Sigmoid colon (tissue), 7 donors: ENCODE results near the gene OSCP1. TPM values are rescaled to one million over a fixed set of nuclear protein-coding genes. Genes with fewer than 3 reads are reported as not detected.

Source experiments
- DNase-seq: peaks from one replicate; pipeline ENCODE4 v3.0.0-alpha.2; 2019
- H3K27ac ChIP-seq, 4 donors: fragments of 200-600 bp; sonication (generic); one replicate each; pipeline ENCODE4 v1.5.1; 2016 to 2019; ENCODE audit warnings: mild to moderate bottlenecking in 1 of 4
- H3K27me3 ChIP-seq, 3 donors: fragments of 200-600 bp; sonication (generic); one replicate each; pipeline ENCODE4 v1.5.1; 2019; ENCODE audit warnings: mild to moderate bottlenecking in 1 of 3
- H3K36me3 ChIP-seq, 4 donors: fragments of 200-600 bp; sonication (generic); one replicate each; pipeline ENCODE4 v1.5.1; 2016 to 2019
- H3K4me1 ChIP-seq, 4 donors: fragments of 200-600 bp; sonication (generic); one replicate each; pipeline ENCODE4 v1.5.1; 2017 to 2019
- H3K4me3 ChIP-seq, 4 donors: fragments of 200-600 bp; sonication (generic); one replicate each; pipeline ENCODE4 v1.5.1; 2017 to 2019; ENCODE audit warnings: mild to moderate bottlenecking in 2 of 4, moderate library complexity in 1 of 4
- H3K9me3 ChIP-seq, 4 donors: fragments of 200-600 bp in 3 of 4; sonication (generic) in 3 of 4; one replicate each; pipeline versions ENCODE4 v1.5.1 to v1.6.1; 2013 to 2019
- EP300 ChIP-seq, 4 donors: sonication (generic); formaldehyde crosslinking; IDR thresholded peaks; one replicate each; pipeline ENCODE4 v1.6.1; 2017; ENCODE audit warnings: antibody characterized with exemption in 4 of 4
- POLR2A ChIP-seq, 2 donors: fragments of 450-650 bp; IDR thresholded peaks; one replicate each; pipeline ENCODE4 v1.6.1; 2016; ENCODE audit warnings: antibody characterized with exemption in 2 of 2, mild to moderate bottlenecking in 2 of 2, moderate library complexity in 2 of 2
- POLR2AphosphoS5 ChIP-seq, 4 donors: sonication (generic); formaldehyde crosslinking; IDR thresholded peaks; one replicate each; pipeline ENCODE4 v1.6.1; 2017; ENCODE audit warnings: antibody characterized with exemption in 4 of 4
- WGBS, 2 donors: extraction: QIAGEN DNeasy Blood & Tissue Kit; methylation state at CpG; one replicate each; pipeline ENCODE4 v1.1.7; 2013; 5-methylcytosine and 5-hydroxymethylcytosine counted together
- intact Hi-C: fragments of 100-400 bp; cut with DNase I; formaldehyde crosslinking; loops from one replicate; pipeline ENCODE4 v1.15.1; 2023
- polyA plus RNA-seq, 3 donors: library from polyadenylated mRNA; stranded (reverse); fragments of 200-250 nt; gene quantifications; one replicate each; pipeline ENCODE4 v1.2.3, GENCODE V29; 2013
- total RNA-seq, 4 donors: library from RNA; depleted of rRNA; stranded (reverse); fragments of >200 nt; gene quantifications; one replicate each; pipeline ENCODE4 v1.1.0, GENCODE V29; 2016
- TF ChIP-seq, protein P1 (sequence below), 4 experiments: fragments of 450-650 bp in 3 of 4; fragments of 200-600 bp in 1 of 4; IDR thresholded peaks; one replicate each; pipeline ENCODE4 v1.5.1; 2016 to 2019; ENCODE audit warnings: antibody characterized with exemption in 4 of 4, mild to moderate bottlenecking in 3 of 4, moderate library complexity in 2 of 4
- donor health status: healthy with polysubstance abuse.
- donor health status: Bipolar disorder and iron deficiency.
- donor health status: healthy.

Gene OSCP1
- total and polyA plus RNA-seq, 7 donors, result 1.8 to 15.3 (median 10.3) TPM; not detected in 1

GRCh38 chr1:36463803-36464604 lies 13.8 kb upstream of the OSCP1 start, which contains the start of gene MRPS15:
MRPS15 (minus strand) TSS chr1:36464384; CDS start chr1:36464275, 109 bp downstream.
- TF ChIP-seq, protein P1, sequence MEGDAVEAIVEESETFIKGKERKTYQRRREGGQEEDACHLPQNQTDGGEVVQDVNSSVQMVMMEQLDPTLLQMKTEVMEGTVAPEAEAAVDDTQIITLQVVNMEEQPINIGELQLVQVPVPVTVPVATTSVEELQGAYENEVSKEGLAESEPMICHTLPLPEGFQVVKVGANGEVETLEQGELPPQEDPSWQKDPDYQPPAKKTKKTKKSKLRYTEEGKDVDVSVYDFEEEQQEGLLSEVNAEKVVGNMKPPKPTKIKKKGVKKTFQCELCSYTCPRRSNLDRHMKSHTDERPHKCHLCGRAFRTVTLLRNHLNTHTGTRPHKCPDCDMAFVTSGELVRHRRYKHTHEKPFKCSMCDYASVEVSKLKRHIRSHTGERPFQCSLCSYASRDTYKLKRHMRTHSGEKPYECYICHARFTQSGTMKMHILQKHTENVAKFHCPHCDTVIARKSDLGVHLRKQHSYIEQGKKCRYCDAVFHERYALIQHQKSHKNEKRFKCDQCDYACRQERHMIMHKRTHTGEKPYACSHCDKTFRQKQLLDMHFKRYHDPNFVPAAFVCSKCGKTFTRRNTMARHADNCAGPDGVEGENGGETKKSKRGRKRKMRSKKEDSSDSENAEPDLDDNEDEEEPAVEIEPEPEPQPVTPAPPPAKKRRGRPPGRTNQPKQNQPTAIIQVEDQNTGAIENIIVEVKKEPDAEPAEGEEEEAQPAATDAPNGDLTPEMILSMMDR (IDR thresholded peaks at IDR 0.05), result no peak
- peak in 1 of 2 donors; percentile 73 for TF ChIP-seq POLR2A (IDR thresholded peaks at IDR 0.05)
- TF ChIP-seq EP300 (IDR thresholded peaks at IDR 0.05), result peak in 1 of 4 donors; percentile 79
- peak; percentile 90 to 94 (median 92) for TF ChIP-seq POLR2AphosphoS5 (IDR thresholded peaks at IDR 0.05)
- Histone ChIP-seq H3K27me3 (no peaks in the 10 kb centered on the region), H3K27ac (peak within 1 kb of the TSS; percentile 89 to 95 (median 92)), H3K4me3 (peak within 1 kb of the TSS; percentile 61 to 85 (median 78)), H3K4me1 (peaks cover 0 to 25% (median 20%) of the 10 kb centered on the region in 4 donors), H3K9me3 (no peaks in the 10 kb centered on the region), H3K36me3 (peaks cover 4 to 34% (median 16%) of the 10 kb centered on the region in 4 donors)
- intact Hi-C loops, result no loop called here
- WGBS, 2 donors, result 0% methylated on average over 65 of the region's 65 CpGs
- peak; percentile 98 for DNase-seq

- TF ChIP-seq, protein P1 (IDR thresholded peaks at IDR 0.05), result no peak
- no peak for TF ChIP-seq EP300 (IDR thresholded peaks at IDR 0.05)
- no peak for TF ChIP-seq POLR2A (IDR thresholded peaks at IDR 0.05)
- no peak for TF ChIP-seq POLR2AphosphoS5 (IDR thresholded peaks at IDR 0.05)
- no peak for DNase-seq
- peak overlapping the region in 3 of 4 donors; percentile 90 to 95 (median 93) for H3K27ac ChIP-seq
- no peaks in the 10 kb centered on the region for H3K27me3 ChIP-seq
- intact Hi-C loops, result no loop called here
- H3K9me3 ChIP-seq, result no peaks in the 10 kb centered on the region
- H3K4me1 ChIP-seq, result peaks cover 0 to 25% (median 20%) of the 10 kb centered on the region in 4 donors
- peaks cover 4 to 39% (median 18%) of the 10 kb centered on the region in 4 donors for H3K36me3 ChIP-seq
- whole genome bisulfite sequencing, 2 donors, result 8 to 23% methylated on average over 6 of the region's 6 CpGs
- H3K4me3 ChIP-seq, result peak overlapping the region; percentile 61 to 85 (median 78)
Observed at GRCh38 chr1:36463463-36463802, 13.2 kb upstream of the OSCP1 start.

GRCh38 chr1:36458910-36459309 lies 8.7 kb upstream of the OSCP1 start:
- WGBS, 2 donors, result 83 to 85% methylated on average over 3 of the region's 3 CpGs
- TF ChIP-seq EP300 (IDR thresholded peaks at IDR 0.05) (no peak), POLR2AphosphoS5 (IDR thresholded peaks at IDR 0.05) (no peak), POLR2A (IDR thresholded peaks at IDR 0.05) (no peak)
- TF ChIP-seq, protein P1 (IDR thresholded peaks at IDR 0.05), result no peak
- Histone ChIP-seq H3K4me1 (peaks cover 0 to 17% (median 16%) of the 10 kb centered on the region in 4 donors), H3K27me3 (no peaks in the 10 kb centered on the region), H3K9me3 (no peaks in the 10 kb centered on the region), H3K4me3 (no peak overlapping the region), H3K27ac (no peak overlapping the region), H3K36me3 (peaks cover 23 to 84% (median 40%) of the 10 kb centered on the region in 4 donors)
- intact Hi-C loops, result no loop called here
- no peak for DNase-seq

DNA sequence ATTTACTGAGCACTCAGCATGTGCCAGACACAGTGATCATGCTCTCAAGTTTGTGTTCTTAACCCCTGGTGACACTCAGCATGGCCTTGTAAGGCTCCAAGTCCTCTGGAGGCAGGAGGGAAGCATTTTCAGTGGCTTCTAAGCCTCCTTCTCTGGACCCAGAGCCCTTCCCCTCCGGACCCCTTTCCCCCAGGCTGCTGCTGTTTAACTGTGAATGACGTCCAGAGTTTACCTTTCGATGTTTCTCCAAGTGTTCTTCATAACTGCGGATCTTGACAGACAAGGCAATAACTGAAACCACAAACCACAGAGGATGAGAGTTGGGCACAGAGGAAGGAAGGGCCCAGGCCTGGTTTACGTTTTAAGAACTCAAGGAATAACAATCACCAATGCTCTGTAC lies 7.4 kb upstream of the OSCP1 start:
- Histone ChIP-seq H3K27ac (no peak overlapping the region), H3K36me3 (peaks cover 23 to 84% (median 40%) of the 10 kb centered on the region in 4 donors), H3K27me3 (no peaks in the 10 kb centered on the region), H3K9me3 (no peaks in the 10 kb centered on the region), H3K4me1 (peaks cover 0 to 6% (median 6%) of the 10 kb centered on the region in 4 donors), H3K4me3 (no peak overlapping the region)
- TF ChIP-seq EP300 (IDR thresholded peaks at IDR 0.05), result no peak
- no peak for TF ChIP-seq POLR2A (IDR thresholded peaks at IDR 0.05)
- TF ChIP-seq POLR2AphosphoS5 (IDR thresholded peaks at IDR 0.05), result no peak
- TF ChIP-seq, protein P1 (IDR thresholded peaks at IDR 0.05), result no peak
- intact Hi-C loops, result no loop called here
- no peak for DNase-seq
- 45 to 81% methylated on average over 5 of the region's 5 CpGs for WGBS, 2 donors
